Cardiac muscle cell (in vitro differentiated cells and primary cell): ENCODE results near the gene PNN. TPM values are rescaled to one million over a fixed set of nuclear protein-coding genes. Genes with fewer than 3 reads are reported as not detected.
"Not testable (repeated sequence)": the region's sequence is repeated elsewhere in the genome, so short reads cannot be mapped to it uniquely, and the experiment has no call there.

ENCODE experiments used
- DNase-seq, 2 donors: peaks; one replicate each; pipeline versions ENCODE4 v3.0.0 to v3.0.0-alpha.2; 2010 to 2017; ENCODE audit warnings: low read depth in 1 of 2, low spot score in 1 of 2
- H3K27ac ChIP-seq: fragments of 200-600 bp; sonication (generic); 2 replicates; pipeline ENCODE4 v1.5.1; 2016
- H3K27me3 ChIP-seq: fragments of 200-600 bp; sonication (generic); 2 replicates; pipeline ENCODE4 v1.6.0; 2016; ENCODE audit warnings: control low read depth
- H3K36me3 ChIP-seq: fragments of 200-600 bp; sonication (generic); 2 replicates; pipeline ENCODE4 v1.5.1; 2016; ENCODE audit warnings: control low read depth
- H3K4me1 ChIP-seq: fragments of 200-600 bp; sonication (generic); 2 replicates; pipeline ENCODE4 v1.8.1; 2017; ENCODE audit warnings: low read depth, mild to moderate bottlenecking, mixed run types
- H3K4me3 ChIP-seq: fragments of 200-600 bp; sonication (generic); 2 replicates; pipeline ENCODE4 v1.5.1; 2016; ENCODE audit warnings: mild to moderate bottlenecking
- H3K9me3 ChIP-seq: fragments of 200-600 bp; sonication (generic); 2 replicates; pipeline ENCODE4 v1.5.1; 2017; ENCODE audit warnings: low read depth, mild to moderate bottlenecking, control low read depth
- polyA plus RNA-seq: library from polyadenylated mRNA; unstranded; fragments of >200 nt; fragmentation: Nextera tagmentation; extraction: Ambion mirVana; gene quantifications from 2 replicates; pipeline ENCODE4 v1.2.1, GENCODE V29; 2016
- total RNA-seq: library from RNA; depleted of rRNA; stranded (reverse); fragments of >200 nt; gene quantifications from 2 replicates; pipeline ENCODE4 v1.2.3, GENCODE V29; 2016
- TF ChIP-seq, protein P1 (sequence below): IDR thresholded peaks from 2 replicates; pipeline ENCODE4 v1.5.1; 2012; ENCODE audit warnings: low read depth, mild to moderate bottlenecking, low read length

PNN gene
- total and polyA plus RNA-seq, 2 experiments from 2014 or later, result 67.0 to 115 TPM

DNA sequence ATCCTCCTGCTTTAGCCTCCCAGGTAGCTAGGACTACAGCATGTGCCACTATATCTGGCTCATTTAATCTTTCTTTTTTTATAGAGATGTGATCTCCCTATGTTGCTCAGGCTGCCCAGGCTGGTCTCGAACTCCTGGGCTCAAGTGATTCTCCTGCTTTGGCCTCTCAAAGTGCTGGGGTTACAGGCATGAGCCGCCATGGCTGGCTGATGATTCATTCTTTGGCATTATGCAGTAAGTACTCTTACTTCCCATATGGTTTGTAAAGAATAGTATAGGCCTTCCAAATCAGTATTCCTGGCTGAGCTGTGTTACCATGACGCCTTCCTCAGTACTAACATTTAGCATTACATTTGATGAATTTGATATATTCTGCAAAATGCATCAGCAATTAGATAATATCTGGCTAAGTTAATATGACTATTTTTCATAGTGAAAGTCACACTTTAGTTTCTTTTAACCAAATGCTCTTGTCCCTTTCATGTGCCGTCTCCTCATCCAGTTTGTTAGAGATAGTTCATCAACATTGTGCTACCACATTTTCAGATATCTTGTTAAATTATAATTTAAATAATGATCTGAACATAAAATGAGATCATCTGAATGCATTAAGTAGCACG lies 55.5 kb downstream of the PNN start:
- Histone ChIP-seq H3K36me3 (no peaks in the 10 kb centered on the region), H3K9me3 (no peaks in the 10 kb centered on the region), H3K4me1 (no peaks in the 10 kb centered on the region), H3K27me3 (no peaks in the 10 kb centered on the region), H3K4me3 (no peak overlapping the region), H3K27ac (no peak overlapping the region)
- TF ChIP-seq, protein P1, sequence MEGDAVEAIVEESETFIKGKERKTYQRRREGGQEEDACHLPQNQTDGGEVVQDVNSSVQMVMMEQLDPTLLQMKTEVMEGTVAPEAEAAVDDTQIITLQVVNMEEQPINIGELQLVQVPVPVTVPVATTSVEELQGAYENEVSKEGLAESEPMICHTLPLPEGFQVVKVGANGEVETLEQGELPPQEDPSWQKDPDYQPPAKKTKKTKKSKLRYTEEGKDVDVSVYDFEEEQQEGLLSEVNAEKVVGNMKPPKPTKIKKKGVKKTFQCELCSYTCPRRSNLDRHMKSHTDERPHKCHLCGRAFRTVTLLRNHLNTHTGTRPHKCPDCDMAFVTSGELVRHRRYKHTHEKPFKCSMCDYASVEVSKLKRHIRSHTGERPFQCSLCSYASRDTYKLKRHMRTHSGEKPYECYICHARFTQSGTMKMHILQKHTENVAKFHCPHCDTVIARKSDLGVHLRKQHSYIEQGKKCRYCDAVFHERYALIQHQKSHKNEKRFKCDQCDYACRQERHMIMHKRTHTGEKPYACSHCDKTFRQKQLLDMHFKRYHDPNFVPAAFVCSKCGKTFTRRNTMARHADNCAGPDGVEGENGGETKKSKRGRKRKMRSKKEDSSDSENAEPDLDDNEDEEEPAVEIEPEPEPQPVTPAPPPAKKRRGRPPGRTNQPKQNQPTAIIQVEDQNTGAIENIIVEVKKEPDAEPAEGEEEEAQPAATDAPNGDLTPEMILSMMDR, result no peak
- DNase-seq, result peak in 1 of 2 donors; percentile 37

DNA sequence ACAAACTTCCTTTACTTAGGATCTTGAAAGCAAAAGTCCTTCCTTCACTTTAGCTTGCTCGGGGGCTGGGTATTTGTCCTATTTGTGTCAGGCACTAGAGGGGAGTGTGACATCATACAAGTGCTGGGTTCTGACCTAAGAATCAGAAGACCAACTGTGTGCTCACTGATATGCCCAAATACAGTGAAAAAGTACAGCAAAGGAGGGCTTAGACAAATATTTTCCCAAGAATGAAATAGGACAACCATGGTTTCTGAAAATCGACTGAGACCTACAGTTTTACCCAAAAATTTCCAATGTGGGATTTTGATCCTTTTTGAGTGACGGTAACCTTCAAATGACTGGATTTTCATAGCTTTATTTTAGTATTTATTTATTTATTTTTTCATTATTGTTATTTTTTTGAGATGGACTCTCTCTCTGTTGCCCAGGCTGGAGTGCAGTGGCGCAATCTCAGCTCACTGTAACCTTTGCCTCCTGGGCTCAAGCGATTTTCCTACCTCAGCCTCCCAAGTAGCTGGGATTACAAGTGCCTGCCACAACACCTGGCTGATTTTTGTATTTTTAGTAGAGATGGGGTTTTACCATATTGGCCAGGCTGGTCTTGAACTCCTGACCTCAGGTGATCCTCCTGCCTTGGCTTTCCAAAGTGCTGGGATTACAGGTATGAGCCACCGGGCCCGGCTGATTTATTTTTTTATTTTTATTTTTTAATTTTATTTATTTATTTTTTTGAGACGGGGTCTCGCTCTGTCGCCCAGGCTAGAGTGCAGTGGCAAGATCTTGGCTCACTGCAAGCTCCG lies 56.9 kb downstream of the PNN start:
- DNase-seq, result peak; percentile 46 to 80
- not testable (repeated sequence) for H3K9me3 ChIP-seq, H3K27ac ChIP-seq, H3K27me3 ChIP-seq, H3K36me3 ChIP-seq, H3K4me3 ChIP-seq, H3K4me1 ChIP-seq
- TF ChIP-seq, protein P1, result peak; percentile 33

Other genes with a start within 250 kb of the PNN start
- 115 and 131 TPM in 2 replicates for gene SEC23A, start 72.0 kb upstream of the PNN start, total RNA-seq
- gene SEC23A, start 72.0 kb upstream of the PNN start, polyA plus RNA-seq, result 74.1 and 92.0 TPM in 2 replicates
- 26.0 and 34.4 TPM in 2 replicates for gene GEMIN2, start 60.9 kb upstream of the PNN start, total RNA-seq
- 27.0 and 32.4 TPM in 2 replicates for gene GEMIN2, start 60.9 kb upstream of the PNN start, polyA plus RNA-seq
- gene TRAPPC6B, start 4.9 kb upstream of the PNN start, total RNA-seq, result 47.4 and 54.2 TPM in 2 replicates
- 22.8 and 23.4 TPM in 2 replicates for gene TRAPPC6B, start 4.9 kb upstream of the PNN start, polyA plus RNA-seq
- 5.8 and 20.6 TPM in 2 replicates for gene MIA2, start 58.7 kb downstream of the PNN start, total RNA-seq
- 14.4 and 17.7 TPM in 2 replicates for gene MIA2, start 58.7 kb downstream of the PNN start, polyA plus RNA-seq